Cardiac fibroblast (primary cell): Measurements from ENCODE around the gene NELL2.

Experiments
- DNase-seq, 2 donors: peaks; one replicate each; pipeline versions ENCODE4 v3.0.0 to v3.0.0-alpha.2; 2010; ENCODE audit warnings: low read depth in 2 of 2
- H3K4me3 ChIP-seq, 2 donors: replicated peaks in 1 of 2; 1 replicate in 1 of 2; 2 replicates in 1 of 2; pipeline ENCODE4 v1.5.1; 2011; ENCODE audit warnings: low read depth in 2 of 2, low read length in 2 of 2, mild to moderate bottlenecking in 2 of 2, moderate library complexity in 1 of 2
- CTCF ChIP-seq: IDR thresholded peaks from one replicate; pipeline ENCODE4 v1.5.1; 2011; ENCODE audit warnings: low read depth, mild to moderate bottlenecking, low read length, inconsistent platforms

Gene NELL2

GRCh38 chr12:44459569-44459968 is 416.5 kb downstream of the NELL2 start:
- DNase-seq = no peak
- TF ChIP-seq CTCF = no peak
- no peak overlapping the region for H3K4me3 ChIP-seq
